GM18867 (cell line): ENCODE measurements around the gene SBDS.

ENCODE experiments used
- ATAC-seq: cut with Tn5 transposase; IDR thresholded peaks from one replicate; pipeline ENCODE4 v1.9.1; 2021; ENCODE audit warnings: mild to moderate bottlenecking, moderate library complexity; ENCODE audit not compliant: unreplicated experiment

The SBDS gene

DNA sequence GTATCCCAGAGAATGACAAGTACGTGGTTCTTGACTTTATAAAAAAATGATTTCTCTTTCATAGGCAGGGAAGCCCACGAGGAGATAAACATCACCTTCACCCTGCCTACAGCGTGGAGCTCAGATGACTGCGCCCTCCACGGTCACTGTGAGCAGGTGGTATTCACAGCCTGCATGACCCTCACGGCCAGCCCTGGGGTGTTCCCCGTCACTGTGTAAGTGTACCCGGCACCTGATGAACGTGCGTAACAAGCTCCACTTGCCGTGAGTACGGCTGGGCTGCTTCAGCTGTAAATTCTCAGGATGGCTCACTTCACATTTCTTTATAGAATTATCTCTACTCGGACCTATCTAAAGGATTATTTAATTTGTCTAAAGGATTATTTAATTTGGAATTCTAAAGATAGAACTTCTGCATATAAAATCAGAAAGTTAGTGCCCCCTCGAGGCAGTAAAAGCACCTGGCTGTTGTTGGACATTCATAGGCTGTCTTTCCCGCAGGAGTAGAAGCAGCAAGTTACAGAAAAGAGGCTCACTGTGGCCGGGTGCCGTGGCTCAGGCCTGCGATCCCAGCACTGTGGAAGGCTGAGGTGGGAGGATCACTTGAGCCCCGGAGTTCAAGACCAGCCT is 46.8 kb downstream of the SBDS start:
- ATAC-seq: no peak

DNA sequence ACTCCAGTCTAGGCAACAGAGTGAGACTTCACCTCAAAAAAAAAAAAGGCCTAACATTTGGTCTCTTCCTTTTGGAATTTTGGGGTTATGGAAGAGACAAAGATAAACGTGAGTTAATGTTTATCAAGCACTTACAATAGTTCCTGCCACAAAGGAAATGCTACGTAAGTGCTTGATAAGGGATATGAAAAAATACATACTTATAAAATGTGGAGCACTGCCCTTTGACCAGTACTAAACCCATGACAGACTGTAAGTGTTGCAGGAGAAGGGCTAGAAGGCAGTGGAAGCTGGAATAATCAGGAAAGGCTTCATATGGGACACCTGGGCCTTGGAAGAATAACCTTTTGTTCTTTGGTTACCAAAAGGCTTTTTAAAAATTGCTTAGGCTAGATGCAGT is 48.8 kb downstream of the SBDS start:
- no peak for ATAC-seq

DNA sequence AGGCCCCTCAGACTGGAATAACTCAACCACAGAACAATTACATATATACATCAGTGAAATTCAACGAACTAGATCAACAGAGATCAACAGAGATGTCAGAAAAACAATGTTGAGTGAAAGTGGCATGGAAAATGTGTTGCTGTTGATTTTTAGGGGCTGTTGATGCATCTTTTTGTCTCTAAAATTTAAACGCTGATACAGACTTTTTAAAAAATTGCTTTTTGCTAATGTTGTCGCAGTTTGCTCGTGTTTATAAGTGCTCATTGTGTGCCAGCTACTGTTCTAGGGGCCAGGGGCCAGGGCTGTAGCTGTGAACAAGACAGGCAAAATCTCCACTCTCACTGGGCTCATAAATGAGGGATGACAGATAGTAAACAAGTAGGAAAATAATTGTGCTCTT is 56.1 kb downstream of the SBDS start:
- no peak for ATAC-seq

DNA sequence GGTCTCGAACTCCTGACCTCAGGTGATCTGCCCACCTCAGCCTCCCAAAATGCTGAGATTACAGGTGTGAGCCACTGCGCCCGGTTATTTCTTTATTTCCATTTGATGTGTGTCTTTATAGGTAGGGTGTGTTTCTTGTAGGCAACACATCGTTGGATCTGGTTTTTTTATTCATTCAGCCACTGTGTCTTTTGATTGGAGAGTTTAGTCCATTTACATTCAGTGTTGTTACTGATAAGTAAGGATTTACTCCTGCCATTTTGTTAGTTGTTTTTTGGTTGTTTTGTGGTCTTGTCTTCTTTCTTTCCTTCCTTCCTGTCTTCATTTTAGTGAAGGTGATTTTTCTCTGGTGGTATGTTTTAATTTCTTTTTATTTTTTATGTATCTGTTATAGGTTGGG is 57.4 kb downstream of the SBDS start:
- no peak for ATAC-seq
